ENCODE results near the gene EXOC4. TPM values are rescaled to one million over a fixed set of nuclear protein-coding genes. Genes with fewer than 3 reads are reported as not detected.
"Not testable (repeated sequence)": the region's sequence is repeated elsewhere in the genome, so short reads cannot be mapped to it uniquely, and the experiment has no call there.

Gene EXOC4
- total RNA-seq, 1 donor from 2014 or later = 66.2 TPM

GRCh38 chr7:133275008-133275407 is 22.1 kb downstream of the EXOC4 start:
- no peak for DNase-seq (ENCODE audit: extremely low read depth, low read depth, low spot score)

DNA sequence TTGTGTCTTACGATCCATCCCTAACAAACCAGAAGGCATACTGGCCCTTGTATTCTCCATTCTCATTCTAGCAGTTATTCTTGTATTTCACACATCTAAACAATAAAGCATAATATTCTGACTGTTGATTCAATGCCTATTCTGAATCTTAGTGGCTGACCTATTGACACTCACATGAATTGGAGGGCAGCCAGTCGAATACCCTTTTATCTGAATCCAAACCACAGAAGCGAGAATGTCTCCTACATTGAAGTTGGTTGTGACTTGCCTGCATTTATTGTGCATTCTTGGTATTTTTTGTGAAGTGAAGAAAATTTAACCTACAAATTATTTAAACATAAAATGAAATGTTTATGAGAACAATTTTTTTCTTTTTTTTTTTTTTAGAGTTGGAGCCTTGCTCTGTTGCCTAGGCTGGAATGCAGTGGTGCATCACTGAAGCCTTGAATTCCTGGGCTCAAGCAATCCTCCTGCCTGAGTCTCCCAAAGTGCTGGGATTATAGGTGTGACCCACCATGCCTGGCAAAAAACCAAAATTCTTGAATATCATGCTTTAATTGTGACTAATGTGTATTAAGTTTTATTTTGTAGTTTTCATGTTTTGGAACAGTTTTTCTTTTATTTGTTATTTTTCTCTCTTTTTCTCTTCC is 22.7 kb downstream of the EXOC4 start:
- DNase-seq (ENCODE audit: extremely low read depth, low read depth, low spot score) = no peak

- DNase-seq (ENCODE audit: extremely low read depth, low read depth, low spot score) = not testable (repeated sequence)
Measured at GRCh38 chr7:133278975-133279374, 26.1 kb downstream of the EXOC4 start.

GRCh38 chr7:133282094-133282493 is 29.2 kb downstream of the EXOC4 start:
- DNase-seq (ENCODE audit: extremely low read depth, low read depth, low spot score) = no peak

DNA sequence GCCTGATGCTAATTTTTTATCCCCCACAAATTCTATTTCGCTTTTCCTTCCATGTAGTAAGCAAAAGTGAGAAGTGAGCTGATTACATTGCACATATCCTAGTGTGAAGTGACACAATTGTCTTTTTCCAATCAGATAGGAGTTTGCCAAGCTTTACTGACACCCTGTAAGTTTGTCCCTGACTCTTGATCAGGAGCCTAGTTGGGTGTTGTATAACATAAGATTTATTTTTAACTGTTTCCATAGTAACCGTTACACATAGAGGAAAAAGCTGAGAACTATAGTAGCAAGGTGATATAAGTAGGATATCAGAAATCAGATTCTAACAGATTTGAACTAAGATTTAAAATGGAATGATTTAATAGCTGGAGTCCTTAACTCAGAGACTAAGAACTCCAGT is 31.2 kb downstream of the EXOC4 start:
- no peak for DNase-seq (ENCODE audit: extremely low read depth, low read depth, low spot score)

GRCh38 chr7:133288970-133289369 is 36.1 kb downstream of the EXOC4 start:
- no peak for DNase-seq (ENCODE audit: extremely low read depth, low read depth, low spot score)

DNA sequence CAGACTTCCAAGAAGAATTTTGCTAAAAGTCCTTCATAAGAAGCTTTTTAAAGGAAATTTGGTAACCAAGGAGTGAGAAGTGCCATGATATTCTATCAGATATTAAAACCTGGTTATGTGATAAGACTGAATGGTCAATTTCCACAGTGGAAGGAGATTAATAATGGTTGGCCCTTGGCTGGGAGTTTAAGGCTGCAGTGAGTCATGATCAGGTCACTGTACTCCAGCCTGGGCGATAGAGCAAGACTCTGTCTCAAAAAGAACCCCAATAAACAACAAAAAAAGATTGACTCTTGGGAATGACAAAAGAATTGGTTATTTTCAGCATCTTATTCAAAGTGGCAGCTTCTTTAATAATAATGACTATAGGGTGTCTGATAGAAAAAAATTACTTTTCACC is 37.2 kb downstream of the EXOC4 start:
- DNase-seq (ENCODE audit: extremely low read depth, low read depth, low spot score) = no peak

- DNase-seq (ENCODE audit: extremely low read depth, low read depth, low spot score) = no peak
Measured at GRCh38 chr7:133290676-133291333, 37.9 kb downstream of the EXOC4 start.

GRCh38 chr7:133292631-133293030 is 39.8 kb downstream of the EXOC4 start:
- DNase-seq (ENCODE audit: extremely low read depth, low read depth, low spot score) = no peak

GRCh38 chr7:133293384-133294160 is 40.7 kb downstream of the EXOC4 start:
- no peak for DNase-seq (ENCODE audit: extremely low read depth, low read depth, low spot score)

DNA sequence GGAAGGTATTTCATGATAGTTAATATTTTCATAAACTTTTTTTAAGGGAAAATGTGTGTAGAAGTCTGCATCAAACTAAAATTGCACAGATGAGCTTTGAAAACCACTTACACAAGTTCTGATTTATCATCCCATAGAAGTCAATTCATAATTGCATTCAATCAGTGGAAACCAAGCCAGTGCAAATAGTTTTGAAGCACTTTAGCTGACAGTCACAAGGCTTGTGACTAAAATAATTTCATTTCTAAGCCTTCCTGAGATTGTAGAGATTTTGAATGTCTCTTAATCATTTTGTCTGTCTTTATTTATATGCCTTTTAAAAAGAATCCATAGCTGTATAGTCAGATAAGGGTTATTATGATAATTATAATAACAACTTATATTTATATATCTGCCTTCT is 41.4 kb downstream of the EXOC4 start:
- DNase-seq (ENCODE audit: extremely low read depth, low read depth, low spot score) = no peak

DNA sequence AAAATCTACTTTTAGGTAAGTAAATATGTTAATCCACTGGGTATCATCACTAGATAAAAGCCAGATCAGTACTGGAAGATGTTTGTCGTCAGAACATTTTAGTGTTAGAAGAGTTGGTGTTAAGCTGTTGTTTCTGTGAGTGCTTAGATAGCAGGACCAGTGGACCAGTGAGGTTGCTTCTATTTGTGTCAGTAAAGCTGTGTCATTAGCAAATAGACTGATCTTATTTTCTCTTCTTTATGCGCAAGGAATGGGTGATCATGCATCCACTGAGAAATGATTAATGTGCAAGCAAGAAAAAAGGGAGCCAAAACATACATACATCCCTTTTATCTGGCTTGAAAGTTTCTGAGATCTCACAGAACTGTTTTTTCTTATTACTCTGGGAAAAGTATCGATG is 42.6 kb downstream of the EXOC4 start:
- no peak for DNase-seq (ENCODE audit: extremely low read depth, low read depth, low spot score)

- no peak for DNase-seq (ENCODE audit: extremely low read depth, low read depth, low spot score)
Measured at GRCh38 chr7:133297093-133297492, 44.2 kb downstream of the EXOC4 start.

GRCh38 chr7:133298080-133298479 is 45.2 kb downstream of the EXOC4 start:
- DNase-seq (ENCODE audit: extremely low read depth, low read depth, low spot score) = no peak

GRCh38 chr7:133299676-133300075 is 46.8 kb downstream of the EXOC4 start:
- no peak for DNase-seq (ENCODE audit: extremely low read depth, low read depth, low spot score)

- DNase-seq (ENCODE audit: extremely low read depth, low read depth, low spot score) = no peak
Measured at GRCh38 chr7:133300088-133300487, 47.2 kb downstream of the EXOC4 start.

DNA sequence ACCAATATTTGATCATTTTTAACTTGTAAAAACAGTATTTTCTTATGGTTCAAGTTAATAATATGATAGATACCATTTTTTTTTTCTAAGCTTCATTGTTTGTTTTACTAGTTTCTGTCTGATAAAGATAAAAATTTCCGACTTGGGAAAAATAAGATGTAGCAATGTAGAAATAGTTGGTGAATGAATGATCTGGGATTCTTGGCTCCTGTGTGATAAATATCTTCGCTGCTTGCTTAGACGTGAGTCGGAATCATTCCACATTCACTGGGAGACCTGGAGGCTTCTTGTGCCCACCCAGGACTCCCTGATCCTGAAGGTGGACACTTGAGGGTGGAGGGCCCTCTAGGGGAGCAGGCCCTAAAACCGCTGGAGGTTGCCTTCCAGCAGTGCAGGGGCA is 47.9 kb downstream of the EXOC4 start:
- DNase-seq (ENCODE audit: extremely low read depth, low read depth, low spot score) = no peak

DNA sequence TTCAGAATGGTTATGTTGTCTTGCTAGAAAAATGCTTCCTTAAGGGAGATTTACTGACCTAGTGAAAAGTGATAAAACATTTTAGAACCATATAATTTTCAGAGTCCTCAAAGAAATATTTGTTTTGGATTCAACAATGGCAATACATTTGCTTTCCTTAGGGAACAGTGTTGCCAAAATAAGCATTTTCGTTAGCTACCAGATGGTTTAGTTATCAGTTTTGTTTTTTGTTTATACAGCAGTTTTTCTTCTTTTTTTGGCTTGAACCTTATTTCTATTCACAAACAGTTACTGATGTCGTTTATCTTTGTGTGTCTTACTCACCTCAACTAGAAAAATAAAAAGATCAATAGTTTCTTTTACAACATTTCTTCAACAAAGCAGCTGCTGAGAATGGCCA is 48.6 kb downstream of the EXOC4 start:
- no peak for DNase-seq (ENCODE audit: extremely low read depth, low read depth, low spot score)

DNA sequence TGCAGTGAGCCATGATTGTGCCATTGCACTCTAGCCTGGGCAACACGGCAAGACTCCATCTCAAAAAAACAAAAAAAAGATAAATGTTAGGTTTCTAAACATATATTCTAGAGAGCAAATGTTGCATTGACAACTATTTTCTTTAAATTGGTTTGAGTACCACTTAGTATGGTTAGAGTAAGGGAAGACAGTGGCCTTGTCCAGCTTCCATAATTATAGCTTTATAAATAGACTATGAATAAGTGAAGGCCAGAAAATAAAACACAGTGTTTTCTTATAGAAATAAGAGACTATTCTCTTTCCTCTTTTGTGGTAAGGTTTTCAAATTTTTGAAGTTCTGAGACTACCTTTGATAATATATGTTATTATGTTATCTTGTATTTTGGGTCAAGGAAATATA is 50.5 kb downstream of the EXOC4 start:
- no peak for DNase-seq (ENCODE audit: extremely low read depth, low read depth, low spot score)

DNA sequence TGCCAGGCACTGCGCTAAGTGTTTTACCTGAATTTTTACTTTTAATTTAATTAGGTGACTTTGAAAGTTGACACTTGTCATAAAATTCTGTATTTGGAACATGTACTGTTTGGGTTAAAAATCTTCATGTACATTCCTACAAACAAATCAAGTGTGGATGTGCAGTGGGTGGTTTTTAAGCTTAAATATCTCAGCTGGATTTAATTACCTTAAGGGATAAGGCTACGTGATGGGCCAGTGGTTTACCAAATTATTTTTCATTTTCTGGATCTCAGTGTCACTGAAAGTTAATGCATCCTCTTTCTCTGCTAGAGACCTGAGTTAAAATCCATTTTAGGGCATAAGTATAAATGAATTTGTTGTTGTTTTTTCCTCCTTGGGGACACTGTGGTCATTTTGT is 51.1 kb downstream of the EXOC4 start:
- no peak for DNase-seq (ENCODE audit: extremely low read depth, low read depth, low spot score)

GRCh38 chr7:133309333-133309732 is 56.5 kb downstream of the EXOC4 start:
- DNase-seq (ENCODE audit: extremely low read depth, low read depth, low spot score) = no peak
